Fibroblast of lung (primary cell): ENCODE results near the gene CTNNA1.

Source experiments
- CTCF ChIP-seq, 2 donors: IDR thresholded peaks in 1 of 2; conservative IDR thresholded peaks in 1 of 2; 1 replicate in 1 of 2; 2 replicates in 1 of 2; pipeline ENCODE4 v1.5.1; 2011 to 2012; ENCODE audit warnings: low read length in 2 of 2, control low read depth in 1 of 2, inconsistent platforms in 1 of 2, low read depth in 1 of 2, mild to moderate bottlenecking in 1 of 2
- EZH2 ChIP-seq: IDR thresholded peaks from 2 replicates; pipeline ENCODE4 v1.5.1; 2012; ENCODE audit warnings: low read length, control low read depth, mild to moderate bottlenecking; ENCODE audit errors: missing control alignments

GRCh38 chr5:138951091-138951985 is 198.1 kb downstream of the CTNNA1 start:
- no peak for TF ChIP-seq CTCF (conservative IDR thresholded peaks at IDR 0.05 in 1 of 2, IDR thresholded peaks at IDR 0.05 in 1 of 2; ENCODE audit: low read depth in 1 of 2, low read length in 2 of 2)
- no peak for TF ChIP-seq EZH2
